Right hindlimb (tissue), 1 donor: ENCODE data around the gene IFIT3.

Experiments
- DNase-seq: peaks from one replicate; pipeline ENCODE4 v3.0.0-alpha.2; 2018

Gene IFIT3

DNA sequence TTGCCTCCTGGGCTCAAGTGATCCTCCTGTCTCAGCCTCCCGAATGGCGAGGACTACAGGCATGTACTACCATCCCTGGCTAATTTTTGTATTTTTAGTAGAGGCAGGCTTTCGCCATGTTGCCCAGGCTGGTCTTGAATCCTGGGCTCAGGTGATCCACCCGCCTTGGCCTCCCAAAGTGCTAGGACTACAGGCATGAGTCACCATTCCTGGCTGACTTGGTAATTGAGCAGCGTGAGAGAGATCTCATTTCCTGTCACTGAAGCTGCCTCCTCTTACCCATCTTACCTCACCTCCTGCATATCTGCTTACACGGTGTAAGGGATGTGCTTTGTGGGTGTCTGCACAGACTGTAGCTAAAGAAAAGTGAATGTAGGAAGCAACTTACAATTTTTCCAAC, 9.7 kb downstream of the IFIT3 start:
- DNase-seq, result no peak

DNA sequence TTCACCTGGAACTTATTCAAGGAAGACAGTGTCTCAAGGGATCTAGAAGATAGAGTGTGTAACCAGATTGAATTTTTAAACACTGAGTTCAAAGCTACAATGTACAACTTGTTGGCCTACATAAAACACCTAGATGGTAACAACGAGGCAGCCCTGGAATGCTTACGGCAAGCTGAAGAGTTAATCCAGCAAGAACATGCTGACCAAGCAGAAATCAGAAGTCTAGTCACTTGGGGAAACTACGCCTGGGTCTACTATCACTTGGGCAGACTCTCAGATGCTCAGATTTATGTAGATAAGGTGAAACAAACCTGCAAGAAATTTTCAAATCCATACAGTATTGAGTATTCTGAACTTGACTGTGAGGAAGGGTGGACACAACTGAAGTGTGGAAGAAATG, 10.9 kb downstream of the IFIT3 start:
- no peak for DNase-seq

DNA sequence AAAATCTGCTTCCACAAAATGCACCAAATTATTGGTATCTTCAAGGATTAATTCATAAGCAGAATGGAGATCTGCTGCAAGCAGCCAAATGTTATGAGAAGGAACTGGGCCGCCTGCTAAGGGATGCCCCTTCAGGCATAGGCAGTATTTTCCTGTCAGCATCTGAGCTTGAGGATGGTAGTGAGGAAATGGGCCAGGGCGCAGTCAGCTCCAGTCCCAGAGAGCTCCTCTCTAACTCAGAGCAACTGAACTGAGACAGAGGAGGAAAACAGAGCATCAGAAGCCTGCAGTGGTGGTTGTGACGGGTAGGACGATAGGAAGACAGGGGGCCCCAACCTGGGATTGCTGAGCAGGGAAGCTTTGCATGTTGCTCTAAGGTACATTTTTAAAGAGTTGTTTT, 12.1 kb downstream of the IFIT3 start:
- DNase-seq, result no peak

DNA sequence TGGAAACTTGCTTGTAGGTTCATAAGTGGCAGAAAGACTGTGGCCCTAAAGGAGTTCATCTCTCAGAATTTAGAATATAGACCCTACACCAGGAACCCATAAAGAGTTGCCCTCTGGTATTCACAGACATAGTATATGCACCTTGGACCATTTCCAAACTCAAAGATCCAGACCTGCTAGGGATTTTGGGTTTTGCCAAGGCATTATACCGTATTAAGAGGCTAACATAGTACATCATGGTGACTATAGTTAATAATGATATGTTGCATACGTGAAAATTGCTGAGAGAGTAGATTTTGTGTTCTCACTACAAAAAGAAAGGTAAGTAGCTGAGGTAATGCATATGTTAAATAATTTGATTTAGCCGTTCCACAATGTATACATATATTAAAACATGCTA, 13.9 kb downstream of the IFIT3 start:
- no peak for DNase-seq

DNA sequence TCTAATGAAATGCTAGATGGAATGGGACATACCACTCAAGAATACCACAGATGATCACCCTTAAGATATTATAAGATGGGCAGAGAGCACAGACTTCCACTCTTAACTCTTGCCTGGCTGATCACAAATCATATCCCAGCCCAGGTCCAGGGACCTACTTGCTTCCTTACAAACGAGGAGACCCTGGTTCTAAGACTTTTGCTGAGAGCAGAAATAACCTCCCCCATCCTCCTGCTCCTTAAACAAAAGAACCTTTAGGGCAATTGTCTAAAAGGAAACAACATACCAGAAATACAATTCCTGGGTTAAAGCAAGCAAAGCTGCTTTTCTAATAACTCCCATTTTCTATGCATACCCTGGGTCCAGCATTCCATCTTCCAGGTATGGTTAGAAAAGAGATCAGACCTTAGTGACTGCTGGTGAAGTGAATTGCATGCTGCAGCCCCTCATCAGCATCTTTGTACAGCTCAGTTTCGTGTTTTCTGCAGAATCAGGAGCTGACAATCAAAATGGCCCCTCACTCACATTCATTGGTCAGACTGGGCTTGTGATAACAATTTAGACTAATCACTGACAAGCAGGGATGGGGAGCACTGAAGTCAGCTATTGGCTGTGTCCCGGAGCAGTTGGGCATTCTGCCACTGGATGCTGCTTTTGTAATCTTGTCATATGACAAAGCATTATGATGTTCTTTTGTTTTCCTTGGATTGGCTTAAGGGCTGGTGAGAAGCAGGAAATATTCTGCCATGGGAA, 14.6 kb downstream of the IFIT3 start:
- DNase-seq, result peak; percentile 53

DNA sequence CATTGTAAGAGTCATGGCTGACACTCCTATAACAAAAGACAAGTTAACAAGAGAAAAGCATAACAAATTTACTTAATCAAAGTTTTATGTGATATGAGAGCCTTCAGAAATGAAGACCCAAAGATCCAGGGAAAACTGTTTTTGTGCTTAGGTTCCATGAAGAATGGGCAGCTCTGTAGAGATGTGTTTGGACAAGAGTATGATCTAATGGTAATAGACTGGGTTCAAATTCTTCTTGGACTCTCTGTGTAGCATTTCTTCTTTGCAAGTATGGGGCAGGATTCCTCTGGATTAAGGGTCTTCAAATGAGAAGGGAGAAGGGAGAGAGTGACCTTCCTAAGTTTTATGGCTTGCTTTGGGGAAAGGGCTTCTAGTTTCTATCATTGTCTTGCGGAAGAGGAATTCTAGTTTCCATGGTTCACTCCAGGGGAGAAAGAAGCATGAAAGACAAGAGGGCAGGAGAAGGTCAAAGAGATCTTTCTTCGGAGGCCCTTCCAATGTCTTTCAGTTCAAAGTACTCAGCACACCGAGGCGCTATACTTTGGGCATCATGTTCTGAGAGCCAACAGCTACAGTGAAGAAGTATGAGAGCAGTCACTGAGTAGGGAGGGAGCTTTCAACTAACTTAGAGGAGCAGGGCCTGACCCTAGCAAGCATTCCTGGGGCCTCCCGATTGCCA, 15.4 kb downstream of the IFIT3 start:
- DNase-seq, result no peak

DNA sequence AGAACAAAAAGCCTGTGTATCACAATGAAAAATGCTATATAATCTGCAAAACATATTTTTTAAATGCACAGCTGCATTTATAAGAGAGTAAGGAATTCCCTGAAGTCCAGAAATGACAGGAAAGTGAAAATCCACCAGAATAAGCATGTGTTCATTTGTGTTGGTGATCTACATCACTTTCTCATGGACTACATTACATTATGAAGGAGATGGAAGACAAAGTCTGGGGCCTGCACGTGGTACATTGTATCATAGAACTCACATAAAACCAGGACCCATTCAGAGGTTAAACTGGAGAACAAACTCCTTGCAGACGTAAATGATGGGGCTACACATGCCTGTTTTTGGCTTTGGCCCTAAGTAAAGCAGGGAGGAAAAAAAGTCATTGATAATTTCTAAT, 16.4 kb downstream of the IFIT3 start:
- DNase-seq, result no peak

DNA sequence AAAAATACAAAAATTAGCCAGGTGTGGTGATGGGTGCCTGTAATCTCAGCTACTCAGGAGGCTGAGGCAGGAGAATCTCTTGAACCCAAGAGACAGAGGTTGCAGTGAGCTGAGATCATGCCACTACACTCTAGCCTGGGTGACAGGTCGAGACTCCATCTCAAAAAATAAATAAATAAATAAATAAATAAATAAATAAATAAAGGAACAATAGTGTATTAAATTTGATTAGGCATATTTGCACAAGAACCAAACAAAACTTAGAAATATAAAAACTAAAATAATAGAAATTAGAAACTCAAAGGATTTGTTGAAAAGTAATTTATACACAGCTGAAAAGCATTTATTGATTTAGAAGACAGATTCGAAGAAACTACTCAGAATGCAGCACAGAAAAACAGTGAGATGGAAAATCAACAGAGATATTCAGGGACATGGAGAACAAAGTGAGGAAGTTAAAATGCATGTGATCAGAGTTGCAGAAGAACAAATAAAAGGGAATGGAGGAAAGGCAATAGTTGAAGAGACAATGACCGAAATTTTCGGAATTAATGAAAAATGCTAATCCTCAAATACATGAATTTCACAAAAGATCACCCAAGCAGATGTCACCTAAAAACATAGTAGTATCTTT, 17.7 kb downstream of the IFIT3 start:
- DNase-seq, result no peak

DNA sequence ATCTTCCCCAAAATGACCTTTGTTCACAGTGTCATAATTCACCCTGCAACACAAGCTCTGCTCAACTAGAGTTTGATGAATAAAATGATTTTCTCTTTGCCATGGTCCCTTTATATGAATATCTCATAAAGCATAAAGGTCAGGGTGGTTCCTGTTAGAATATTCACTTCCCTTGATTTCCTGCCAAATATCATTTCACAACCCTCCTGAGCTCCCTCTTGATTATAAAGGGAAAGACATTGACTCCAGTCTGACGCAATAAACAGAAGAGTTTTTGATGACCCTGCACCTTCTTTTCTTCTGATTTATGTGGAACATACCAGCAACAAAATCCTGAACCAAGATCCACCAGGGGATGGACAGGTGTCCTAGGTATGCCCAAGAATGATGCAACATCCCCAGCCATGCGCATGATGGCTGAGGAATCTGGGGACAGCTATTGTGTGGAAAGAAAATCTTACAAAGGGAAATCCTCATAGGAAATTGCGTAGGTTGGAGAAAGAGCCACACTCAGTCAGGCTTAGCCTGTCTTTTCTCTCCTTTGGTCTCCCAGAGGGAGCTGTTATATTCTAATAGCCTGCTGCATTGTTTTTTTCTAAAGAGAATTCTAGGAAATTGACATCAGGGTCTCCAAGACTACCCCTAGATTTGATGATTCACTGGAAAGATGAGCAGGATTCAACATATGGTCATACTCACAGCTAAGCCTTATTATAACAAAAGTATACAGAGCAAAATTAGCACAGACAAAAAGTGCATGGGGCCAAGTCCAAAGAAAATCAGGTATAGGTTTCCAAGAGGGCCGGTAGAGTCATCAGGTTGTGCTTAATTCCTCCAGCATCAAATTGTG, 18.8 kb downstream of the IFIT3 start:
- DNase-seq, result no peak

DNA sequence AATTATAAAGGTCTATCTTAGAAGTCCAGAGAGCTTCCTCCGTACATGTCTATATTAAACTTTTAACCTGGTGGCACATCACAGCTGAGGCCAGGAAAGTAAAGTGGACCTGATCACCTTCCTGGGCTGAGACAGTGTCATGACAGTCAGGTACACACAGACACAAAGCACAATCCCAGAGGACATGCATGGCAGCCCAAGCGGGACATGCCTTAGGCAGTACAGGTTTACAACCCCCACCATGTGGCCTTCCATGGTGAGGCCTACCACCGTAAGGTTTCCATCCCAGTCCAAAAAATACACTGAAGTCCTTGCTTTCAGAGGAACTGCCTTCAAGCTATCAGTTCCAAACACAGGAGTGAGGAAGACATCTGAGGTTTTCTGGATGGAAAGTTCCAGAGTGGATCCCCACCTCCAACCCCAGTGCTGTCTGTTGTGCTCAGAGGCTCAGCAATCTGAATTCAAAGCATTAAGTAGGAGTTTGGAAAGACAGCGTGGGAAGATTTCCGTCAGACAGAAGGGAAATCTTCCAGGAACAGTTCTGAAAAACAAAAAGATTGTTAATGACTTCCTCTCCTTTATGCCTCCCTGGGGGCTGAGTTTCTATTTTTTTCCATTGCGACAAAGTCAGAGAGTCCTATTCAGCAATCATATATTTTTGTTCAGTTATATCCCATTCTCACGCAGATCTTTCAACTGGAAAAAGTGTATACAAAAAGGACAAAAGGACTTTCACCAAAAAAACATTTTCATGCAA, 20.1 kb downstream of the IFIT3 start:
- DNase-seq, result peak; percentile 47

DNA sequence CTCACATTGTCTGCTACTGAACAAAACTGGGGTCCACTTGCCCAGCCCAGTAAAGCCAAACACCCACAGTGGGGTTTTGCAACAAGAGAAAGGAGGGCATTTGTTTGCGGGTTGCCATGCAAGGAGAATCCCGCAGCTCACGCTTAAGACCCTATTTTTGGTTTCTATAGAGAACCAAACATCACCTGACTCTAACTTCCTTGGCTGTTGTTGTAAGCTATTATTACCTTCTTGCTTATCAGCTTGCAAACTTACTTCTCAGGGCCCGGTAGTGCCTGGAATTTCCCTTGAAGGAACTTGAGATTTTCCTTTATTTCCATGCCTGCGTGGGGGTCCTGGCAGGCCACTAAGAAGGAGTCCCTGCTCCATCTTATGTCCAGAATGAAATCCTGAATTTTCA, 20.7 kb downstream of the IFIT3 start:
- DNase-seq, result no peak

DNA sequence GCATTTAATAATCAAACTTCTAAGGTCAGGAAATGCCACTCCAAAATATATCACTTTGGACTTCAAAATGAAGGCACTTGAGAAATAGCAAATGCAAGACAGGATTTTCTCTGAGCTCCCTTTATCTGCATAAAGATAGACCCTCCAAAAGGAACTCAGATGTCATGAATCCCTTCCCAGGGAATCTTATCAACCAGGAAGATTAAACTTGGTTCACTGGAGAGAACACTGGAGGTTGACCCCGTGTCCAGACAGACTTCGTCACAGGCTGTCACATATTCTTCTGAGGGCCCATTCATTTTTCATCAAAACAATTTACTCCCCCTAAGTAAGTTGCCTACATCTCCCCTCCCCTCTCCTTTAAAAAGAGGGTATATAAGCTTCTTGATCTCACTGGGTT, 21.2 kb downstream of the IFIT3 start:
- DNase-seq, result no peak

DNA sequence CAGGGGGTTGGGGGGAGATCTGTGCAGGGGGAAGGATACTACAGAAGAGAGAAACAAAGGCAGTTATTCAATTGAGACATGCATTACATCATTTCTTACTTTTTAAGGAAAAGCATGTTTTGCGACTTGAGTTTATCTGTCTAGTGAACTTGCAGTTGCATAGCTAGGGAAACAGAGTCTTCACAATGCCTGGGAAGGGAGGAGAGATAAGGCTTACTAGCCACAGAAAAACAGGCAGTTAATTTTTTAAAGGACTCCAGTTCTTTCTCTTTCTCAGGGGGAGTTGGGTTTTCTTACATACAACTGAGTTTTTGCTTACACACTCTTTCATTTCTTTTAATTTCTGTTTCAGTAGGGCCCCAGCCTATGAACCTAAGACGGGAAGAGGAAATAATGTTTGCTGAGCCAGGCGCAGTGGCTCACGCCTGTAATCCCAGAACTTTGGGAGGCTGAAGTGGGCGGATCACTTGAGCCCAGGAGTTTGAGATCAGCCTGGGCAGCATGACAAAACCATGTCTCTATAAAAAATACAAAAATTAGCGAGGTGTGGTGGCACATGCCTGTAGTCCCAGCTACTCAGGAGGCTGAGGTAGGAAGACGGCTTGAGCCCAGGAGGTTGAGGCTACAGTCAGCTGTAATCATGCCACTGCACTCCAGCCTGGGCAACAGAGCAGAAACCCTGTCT, 23.0 kb downstream of the IFIT3 start:
- peak; percentile 44 for DNase-seq

DNA sequence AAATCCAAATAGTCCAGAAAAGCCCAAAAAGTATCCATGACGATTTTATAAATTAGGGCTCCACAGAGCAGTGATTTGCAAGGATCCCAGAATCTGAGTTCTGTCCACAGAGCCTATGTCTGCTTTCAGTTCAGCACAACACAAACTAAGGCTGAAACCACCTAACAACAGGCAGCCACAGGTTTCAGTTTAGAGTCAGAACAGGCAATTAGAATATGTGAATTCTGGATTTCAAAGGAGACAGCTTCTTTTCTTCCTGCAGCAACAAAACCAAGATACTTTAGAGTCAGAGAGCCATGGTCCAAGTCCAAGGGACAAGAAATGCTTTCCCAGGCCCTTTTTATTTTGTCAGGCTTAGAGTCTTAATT, 23.6 kb downstream of the IFIT3 start:
- DNase-seq, result no peak

DNA sequence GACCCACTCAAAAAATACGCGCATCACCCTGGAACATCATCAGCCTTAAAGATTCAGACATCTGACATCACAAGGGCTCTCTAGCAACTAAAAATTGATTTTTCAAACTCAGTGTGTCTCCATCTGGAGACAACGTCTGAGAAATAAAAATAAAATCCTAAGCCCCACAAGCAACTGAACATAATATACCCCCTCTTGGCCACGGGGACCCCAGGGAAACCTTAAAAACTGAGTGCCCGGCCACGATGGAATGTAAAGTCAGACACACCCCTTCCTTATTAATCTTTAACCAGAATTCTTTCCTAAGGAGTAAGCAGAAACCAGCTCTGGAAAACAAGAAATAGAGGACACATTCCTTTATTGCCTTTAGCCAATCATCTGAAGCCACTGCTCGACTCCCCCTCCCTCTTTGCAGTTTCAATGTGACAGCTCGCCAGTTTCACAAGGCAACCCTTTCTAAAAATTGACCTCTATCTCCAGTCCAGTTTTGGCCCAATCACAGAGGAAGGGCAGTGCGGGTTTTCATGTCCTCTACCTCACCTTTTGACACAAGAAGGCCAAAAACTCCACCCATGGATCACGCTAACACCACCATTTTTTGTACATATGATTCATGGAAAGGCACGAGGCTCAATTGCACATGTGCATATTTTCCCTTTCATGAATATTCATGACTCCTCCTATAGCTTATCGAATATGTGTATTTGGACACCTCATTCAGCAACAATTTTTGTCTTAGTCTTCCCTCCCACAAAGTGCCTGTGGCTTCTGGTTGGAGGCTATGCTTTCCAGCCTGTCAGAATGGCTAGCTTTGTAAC, 24.2 kb downstream of the IFIT3 start:
- DNase-seq, result peak; percentile 57

DNA sequence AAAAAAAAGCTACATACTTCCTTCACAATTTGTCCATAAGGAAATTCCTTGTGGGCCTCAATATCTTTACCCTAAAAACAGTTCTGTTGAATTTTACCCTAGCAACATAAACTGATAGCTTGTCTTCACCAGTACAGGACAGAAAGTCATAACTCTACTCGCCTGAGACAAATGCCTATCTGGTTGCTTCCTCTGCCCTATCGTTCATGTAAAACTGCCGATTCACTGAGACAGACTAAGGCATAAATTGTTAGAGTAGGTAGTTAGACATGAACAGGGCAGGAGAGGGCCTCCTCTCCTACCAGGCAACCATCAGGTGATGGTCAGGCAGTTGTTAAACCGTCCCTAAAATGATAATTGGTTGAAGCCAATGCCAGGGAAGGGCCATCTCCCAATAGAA, 25.0 kb downstream of the IFIT3 start:
- no peak for DNase-seq

DNA sequence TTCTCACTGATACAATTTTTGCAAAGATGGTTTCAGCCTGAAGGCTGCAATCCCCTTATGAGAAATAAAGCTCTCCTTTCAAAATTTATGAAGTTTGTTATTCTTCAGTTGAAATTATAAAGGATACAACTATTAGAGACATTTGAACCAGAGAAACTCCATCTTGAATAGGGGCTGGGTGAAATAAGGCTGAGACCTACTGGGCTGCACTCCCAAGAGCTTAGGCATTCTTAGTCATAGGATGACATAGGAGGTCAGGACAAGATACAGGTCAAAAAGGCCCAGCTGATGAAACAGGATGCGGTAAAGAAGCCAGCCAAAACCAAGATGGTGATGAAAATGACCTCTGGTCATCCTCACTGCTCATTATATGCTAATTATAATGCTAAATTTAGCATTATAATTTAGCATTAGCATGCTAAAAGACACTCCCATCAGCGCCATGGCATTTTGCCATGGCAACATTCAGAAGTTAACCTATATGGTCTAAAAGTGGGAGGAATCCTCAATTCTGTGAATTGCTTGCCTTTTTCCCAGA, 27.7 kb downstream of the IFIT3 start:
- peak; percentile 34 for DNase-seq

DNA sequence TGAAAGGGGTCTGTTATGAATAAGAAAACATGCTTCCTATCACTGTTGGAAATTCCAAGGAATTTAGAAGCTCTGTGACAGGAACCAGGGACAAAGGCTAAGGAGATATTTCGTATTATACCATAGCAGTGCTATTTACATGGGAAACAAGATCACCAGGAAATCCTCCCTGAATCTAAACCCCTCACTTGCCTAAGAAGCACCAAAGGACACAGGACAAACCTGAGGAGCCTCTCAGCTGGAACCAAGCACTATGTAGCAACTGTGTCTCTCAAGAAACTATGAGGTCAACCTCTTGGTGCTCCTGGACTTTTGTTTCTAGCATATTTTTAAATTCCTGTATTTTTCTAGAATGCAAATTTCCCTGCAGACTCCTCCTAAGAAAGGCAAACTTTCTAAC, 29.3 kb downstream of the IFIT3 start:
- DNase-seq, result no peak

DNA sequence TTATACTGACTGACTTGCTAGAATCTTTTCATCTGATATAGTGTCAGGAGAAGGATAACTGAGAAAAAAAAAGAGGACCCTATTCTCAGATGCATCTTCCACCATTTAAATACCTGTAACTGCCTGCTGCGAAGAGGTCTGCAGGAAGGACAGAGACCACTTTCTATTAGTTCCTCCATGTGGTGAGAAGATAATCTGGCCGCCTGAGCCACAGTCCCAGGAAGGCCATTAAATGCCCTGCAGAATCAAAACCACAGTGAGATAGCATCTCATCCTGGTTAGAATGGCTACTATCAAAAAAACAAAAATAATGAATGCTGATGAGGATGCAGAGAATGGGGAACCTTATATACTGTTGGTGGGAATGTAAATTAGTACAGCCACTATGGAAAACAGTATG, 30.2 kb downstream of the IFIT3 start:
- no peak for DNase-seq

DNA sequence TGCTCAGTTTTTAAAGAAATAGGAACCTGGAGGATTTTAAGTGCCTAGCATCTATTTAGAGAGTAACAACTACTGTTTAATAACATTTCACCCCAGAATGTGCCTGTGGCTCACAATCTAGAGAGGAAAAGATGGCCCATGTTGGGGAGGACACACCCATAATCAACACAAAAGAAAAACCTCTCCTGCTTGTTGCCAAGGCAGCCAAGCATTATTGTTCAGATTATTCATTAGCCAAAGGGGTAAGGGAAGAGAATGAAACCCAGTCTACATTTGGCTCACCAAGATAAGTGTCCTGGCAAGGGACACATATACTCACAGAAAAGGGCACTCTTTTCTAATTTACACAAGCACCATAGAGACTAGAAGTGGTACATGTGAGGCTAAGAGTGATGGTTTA, 32.4 kb downstream of the IFIT3 start:
- DNase-seq, result no peak

DNA sequence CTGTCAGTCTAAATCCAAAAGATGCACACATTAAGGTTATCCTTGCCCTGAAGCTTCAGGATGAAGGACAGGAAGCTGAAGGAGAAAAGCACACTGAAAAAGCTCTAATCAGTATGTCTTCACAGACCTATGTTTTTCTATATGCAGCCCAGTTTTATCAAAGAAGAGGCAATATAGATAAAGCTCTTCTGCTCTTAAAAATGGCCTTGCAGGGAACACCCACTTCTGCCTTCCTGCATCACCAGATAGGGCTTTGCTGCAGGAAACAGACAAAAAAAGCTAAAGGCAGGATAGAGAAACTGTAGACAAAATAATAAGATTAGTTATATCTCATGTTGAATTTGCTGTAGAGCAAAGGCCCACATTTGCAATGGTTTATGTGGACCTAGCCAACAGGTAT, 35.1 kb downstream of the IFIT3 start:
- DNase-seq, result no peak
